ENCODE data around the gene PRR19. TPM values are rescaled to one million over a fixed set of nuclear protein-coding genes. Genes with fewer than 3 reads are reported as not detected.

PRR19 gene
- total and polyA plus RNA-seq, 10 of the 15 experiments (the other 5 are each of a cell fraction or from before 2014, with no cell fraction given): 0.09 to 1.7 (median 0.73) TPM; not detected in 1

DNA sequence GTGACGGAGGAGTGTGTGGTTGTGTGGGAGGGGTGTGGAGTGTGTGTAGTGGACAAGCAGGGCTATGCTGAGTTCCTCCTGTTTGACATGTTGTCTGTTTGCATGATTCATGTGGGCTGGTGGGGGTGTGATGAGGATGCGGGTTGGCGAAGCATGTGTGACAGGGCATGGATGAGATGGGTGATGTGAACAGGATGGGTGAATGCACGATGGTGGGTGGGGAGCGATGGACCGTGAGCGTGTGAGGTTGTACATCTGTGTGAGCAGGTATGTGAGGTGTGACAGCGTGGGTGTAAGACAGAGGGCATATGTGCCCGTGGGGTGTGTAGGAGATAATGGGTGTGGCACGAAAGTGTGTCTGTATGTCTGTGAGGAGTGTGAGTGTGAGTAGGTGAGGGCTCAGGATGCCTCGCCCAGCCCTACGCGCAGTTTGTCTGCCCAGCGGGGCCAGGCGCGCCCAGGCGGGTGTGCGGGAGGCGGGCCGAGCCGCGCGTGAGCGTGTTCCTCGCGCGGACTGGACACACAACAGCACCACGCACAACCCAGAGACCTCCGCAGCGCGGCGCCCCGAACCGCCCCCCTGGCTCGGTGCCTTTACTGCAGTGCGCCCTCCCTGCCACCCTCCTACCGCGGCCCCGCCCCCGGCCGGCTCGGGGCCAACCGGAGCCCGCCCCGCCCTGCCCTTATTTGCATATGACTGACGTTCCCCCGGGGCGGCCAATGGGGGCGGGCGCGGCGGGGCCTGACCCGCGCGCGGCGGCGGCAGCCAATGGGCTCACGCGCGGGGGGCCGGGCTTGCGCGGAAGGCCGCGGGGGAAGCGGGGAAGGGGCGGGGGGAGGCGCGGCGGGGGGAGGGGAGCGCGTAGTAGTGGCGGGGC, 18.5 kb upstream of the PRR19 start (continued):
- TF ChIP-seq SPI1 (IDR thresholded peaks at IDR 0.05; ENCODE audit: borderline replicate concordance, insufficient read depth, low read depth, low read length) (no peak), YBX1 (IDR thresholded peaks at IDR 0.05) (no peak), RAD51 (IDR thresholded peaks at IDR 0.05) (no peak), IKZF1 (conservative IDR thresholded peaks at IDR 0.05) (peak; percentile 63), SMARCA5 (IDR thresholded peaks at IDR 0.05) (peak; percentile 75), CREM (IDR thresholded peaks at IDR 0.05; ENCODE audit: low read depth) (no peak), JUNB (IDR thresholded peaks at IDR 0.05) (no peak), MTA3 (IDR thresholded peaks at IDR 0.05; ENCODE audit: borderline replicate concordance, low read length) (peak; percentile 67; the same call in 1 of the 2 replicates), SIN3A (IDR thresholded peaks at IDR 0.05; ENCODE audit: low read depth, low read length) (no peak), RUNX3 (IDR thresholded peaks at IDR 0.05; ENCODE audit: low read length) (peak; percentile 51), RCOR1 (conservative IDR thresholded peaks at IDR 0.05; ENCODE audit: low read depth, low read length) (no peak), ASH2L (IDR thresholded peaks at IDR 0.05; ENCODE audit: borderline replicate concordance, low read depth) (no peak), TCF7 (IDR thresholded peaks at IDR 0.05; ENCODE audit: borderline replicate concordance) (no peak), GABPA (IDR thresholded peaks at IDR 0.05; ENCODE audit: low read depth) (no peak), ZNF384 (IDR thresholded peaks at IDR 0.05; ENCODE audit: borderline replicate concordance, low read depth, low read length) (no peak), TAF1 (IDR thresholded peaks at IDR 0.05; ENCODE audit: borderline replicate concordance, low read depth, low read length) (peak; percentile 21; the same call in 1 of the 2 replicates), NFYB (IDR thresholded peaks at IDR 0.05; ENCODE audit: insufficient read depth, low read depth, low read length) (peak; percentile 76; the same call in 1 of the 2 replicates), MYC (IDR thresholded peaks at IDR 0.05; ENCODE audit: insufficient read depth, insufficient read length, insufficient replicate concordance, low read length, severe bottlenecking) (no peak), SIX5 (IDR thresholded peaks at IDR 0.05; ENCODE audit: low read depth, low read length, severe bottlenecking) (no peak), HCFC1 (IDR thresholded peaks at IDR 0.05; ENCODE audit: low read length) (no peak), SRF (IDR thresholded peaks at IDR 0.05; ENCODE audit: low read depth in 2 of 2, low read length in 2 of 2) (no peak), MTA2 (IDR thresholded peaks at IDR 0.05; ENCODE audit: low read depth) (peak; percentile 80), CBX5 (IDR thresholded peaks at IDR 0.05; ENCODE audit: low read depth) (no peak)
- TF ChIP-seq, protein P1, sequence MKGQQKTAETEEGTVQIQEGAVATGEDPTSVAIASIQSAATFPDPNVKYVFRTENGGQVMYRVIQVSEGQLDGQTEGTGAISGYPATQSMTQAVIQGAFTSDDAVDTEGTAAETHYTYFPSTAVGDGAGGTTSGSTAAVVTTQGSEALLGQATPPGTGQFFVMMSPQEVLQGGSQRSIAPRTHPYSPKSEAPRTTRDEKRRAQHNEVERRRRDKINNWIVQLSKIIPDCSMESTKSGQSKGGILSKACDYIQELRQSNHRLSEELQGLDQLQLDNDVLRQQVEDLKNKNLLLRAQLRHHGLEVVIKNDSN (IDR thresholded peaks at IDR 0.05; ENCODE audit: borderline replicate concordance, extremely low read length, insufficient read depth, low read depth, low read length): no peak
- TF ChIP-seq, protein P2, sequence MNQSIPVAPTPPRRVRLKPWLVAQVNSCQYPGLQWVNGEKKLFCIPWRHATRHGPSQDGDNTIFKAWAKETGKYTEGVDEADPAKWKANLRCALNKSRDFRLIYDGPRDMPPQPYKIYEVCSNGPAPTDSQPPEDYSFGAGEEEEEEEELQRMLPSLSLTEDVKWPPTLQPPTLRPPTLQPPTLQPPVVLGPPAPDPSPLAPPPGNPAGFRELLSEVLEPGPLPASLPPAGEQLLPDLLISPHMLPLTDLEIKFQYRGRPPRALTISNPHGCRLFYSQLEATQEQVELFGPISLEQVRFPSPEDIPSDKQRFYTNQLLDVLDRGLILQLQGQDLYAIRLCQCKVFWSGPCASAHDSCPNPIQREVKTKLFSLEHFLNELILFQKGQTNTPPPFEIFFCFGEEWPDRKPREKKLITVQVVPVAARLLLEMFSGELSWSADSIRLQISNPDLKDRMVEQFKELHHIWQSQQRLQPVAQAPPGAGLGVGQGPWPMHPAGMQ (IDR thresholded peaks at IDR 0.05; ENCODE audit: borderline replicate concordance): 0 out of 2 replicates have a peak, but pooled peaks have one; percentile 14
- TF ChIP-seq, protein P3, sequence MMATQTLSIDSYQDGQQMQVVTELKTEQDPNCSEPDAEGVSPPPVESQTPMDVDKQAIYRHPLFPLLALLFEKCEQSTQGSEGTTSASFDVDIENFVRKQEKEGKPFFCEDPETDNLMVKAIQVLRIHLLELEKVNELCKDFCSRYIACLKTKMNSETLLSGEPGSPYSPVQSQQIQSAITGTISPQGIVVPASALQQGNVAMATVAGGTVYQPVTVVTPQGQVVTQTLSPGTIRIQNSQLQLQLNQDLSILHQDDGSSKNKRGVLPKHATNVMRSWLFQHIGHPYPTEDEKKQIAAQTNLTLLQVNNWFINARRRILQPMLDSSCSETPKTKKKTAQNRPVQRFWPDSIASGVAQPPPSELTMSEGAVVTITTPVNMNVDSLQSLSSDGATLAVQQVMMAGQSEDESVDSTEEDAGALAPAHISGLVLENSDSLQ (IDR thresholded peaks at IDR 0.05): peak; percentile 87
- TF ChIP-seq, protein P4, sequence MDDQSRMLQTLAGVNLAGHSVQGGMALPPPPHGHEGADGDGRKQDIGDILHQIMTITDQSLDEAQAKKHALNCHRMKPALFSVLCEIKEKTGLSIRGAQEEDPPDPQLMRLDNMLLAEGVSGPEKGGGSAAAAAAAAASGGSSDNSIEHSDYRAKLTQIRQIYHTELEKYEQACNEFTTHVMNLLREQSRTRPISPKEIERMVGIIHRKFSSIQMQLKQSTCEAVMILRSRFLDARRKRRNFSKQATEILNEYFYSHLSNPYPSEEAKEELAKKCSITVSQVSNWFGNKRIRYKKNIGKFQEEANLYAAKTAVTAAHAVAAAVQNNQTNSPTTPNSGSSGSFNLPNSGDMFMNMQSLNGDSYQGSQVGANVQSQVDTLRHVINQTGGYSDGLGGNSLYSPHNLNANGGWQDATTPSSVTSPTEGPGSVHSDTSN (IDR thresholded peaks at IDR 0.05; ENCODE audit: insufficient replicate concordance, low read depth, low read length): peak; percentile 73

Measured in GM12878 (cell line).